Measurements from ENCODE around the gene TP53BP1. TPM values are rescaled to one million over a fixed set of nuclear protein-coding genes. Genes with fewer than 3 reads are reported as not detected.

Gene TP53BP1
- polyA plus RNA-seq, 1 donor from 2014 or later, result 98.7 TPM

DNA sequence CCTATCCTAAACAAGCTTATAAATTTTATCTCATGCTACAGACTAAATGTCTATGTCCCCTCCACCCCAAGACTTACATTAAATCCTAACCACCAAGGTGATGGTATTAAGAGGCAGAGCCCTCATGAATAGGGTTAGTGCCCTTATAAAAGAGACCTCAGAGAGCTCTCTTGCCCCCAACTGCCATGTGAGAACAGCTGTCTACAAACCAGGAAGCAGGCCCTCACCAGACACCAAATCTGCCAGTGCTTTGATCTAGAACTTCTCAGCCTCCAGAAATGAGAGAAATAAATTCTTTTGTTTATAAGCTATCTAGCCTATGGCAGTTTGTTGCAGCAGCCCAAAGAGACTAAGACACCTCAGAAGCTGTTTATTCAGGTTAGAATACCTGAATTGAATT, 58.5 kb downstream of the TP53BP1 start:
- no peak overlapping the region for H3K27ac ChIP-seq (ENCODE audit: low read length)
- TF ChIP-seq, protein P1, sequence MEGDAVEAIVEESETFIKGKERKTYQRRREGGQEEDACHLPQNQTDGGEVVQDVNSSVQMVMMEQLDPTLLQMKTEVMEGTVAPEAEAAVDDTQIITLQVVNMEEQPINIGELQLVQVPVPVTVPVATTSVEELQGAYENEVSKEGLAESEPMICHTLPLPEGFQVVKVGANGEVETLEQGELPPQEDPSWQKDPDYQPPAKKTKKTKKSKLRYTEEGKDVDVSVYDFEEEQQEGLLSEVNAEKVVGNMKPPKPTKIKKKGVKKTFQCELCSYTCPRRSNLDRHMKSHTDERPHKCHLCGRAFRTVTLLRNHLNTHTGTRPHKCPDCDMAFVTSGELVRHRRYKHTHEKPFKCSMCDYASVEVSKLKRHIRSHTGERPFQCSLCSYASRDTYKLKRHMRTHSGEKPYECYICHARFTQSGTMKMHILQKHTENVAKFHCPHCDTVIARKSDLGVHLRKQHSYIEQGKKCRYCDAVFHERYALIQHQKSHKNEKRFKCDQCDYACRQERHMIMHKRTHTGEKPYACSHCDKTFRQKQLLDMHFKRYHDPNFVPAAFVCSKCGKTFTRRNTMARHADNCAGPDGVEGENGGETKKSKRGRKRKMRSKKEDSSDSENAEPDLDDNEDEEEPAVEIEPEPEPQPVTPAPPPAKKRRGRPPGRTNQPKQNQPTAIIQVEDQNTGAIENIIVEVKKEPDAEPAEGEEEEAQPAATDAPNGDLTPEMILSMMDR (IDR thresholded peaks at IDR 0.05; ENCODE audit: poor library complexity, severe bottlenecking), result no peak
- no peak for TF ChIP-seq TAF1 (IDR thresholded peaks at IDR 0.05; ENCODE audit: low read depth)
- TF ChIP-seq MXI1 (conservative IDR thresholded peaks at IDR 0.05; ENCODE audit: poor library complexity, severe bottlenecking), result no peak
- no peak for TF ChIP-seq RAD21 (conservative IDR thresholded peaks at IDR 0.05)
- no peak for TF ChIP-seq POLR2AphosphoS5 (IDR thresholded peaks at IDR 0.05)
- TF ChIP-seq EP300 (conservative IDR thresholded peaks at IDR 0.05; ENCODE audit: poor library complexity, severe bottlenecking), result no peak
- no peak for TF ChIP-seq SMC3 (conservative IDR thresholded peaks at IDR 0.05; ENCODE audit: poor library complexity)
- TF ChIP-seq EZH2 (IDR thresholded peaks at IDR 0.05; ENCODE audit: borderline replicate concordance, insufficient read depth, low read length, poor library complexity, severe bottlenecking), result no peak
- TF ChIP-seq, protein P2, sequence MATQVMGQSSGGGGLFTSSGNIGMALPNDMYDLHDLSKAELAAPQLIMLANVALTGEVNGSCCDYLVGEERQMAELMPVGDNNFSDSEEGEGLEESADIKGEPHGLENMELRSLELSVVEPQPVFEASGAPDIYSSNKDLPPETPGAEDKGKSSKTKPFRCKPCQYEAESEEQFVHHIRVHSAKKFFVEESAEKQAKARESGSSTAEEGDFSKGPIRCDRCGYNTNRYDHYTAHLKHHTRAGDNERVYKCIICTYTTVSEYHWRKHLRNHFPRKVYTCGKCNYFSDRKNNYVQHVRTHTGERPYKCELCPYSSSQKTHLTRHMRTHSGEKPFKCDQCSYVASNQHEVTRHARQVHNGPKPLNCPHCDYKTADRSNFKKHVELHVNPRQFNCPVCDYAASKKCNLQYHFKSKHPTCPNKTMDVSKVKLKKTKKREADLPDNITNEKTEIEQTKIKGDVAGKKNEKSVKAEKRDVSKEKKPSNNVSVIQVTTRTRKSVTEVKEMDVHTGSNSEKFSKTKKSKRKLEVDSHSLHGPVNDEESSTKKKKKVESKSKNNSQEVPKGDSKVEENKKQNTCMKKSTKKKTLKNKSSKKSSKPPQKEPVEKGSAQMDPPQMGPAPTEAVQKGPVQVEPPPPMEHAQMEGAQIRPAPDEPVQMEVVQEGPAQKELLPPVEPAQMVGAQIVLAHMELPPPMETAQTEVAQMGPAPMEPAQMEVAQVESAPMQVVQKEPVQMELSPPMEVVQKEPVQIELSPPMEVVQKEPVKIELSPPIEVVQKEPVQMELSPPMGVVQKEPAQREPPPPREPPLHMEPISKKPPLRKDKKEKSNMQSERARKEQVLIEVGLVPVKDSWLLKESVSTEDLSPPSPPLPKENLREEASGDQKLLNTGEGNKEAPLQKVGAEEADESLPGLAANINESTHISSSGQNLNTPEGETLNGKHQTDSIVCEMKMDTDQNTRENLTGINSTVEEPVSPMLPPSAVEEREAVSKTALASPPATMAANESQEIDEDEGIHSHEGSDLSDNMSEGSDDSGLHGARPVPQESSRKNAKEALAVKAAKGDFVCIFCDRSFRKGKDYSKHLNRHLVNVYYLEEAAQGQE (IDR thresholded peaks at IDR 0.05; ENCODE audit: borderline replicate concordance), result no peak
- H3K4me2 ChIP-seq (ENCODE audit: low read length), result no peak overlapping the region
- H3K9me2 ChIP-seq (ENCODE audit: insufficient read depth, low read length), result no peaks in the 10 kb centered on the region
- H2AFZ ChIP-seq (ENCODE audit: low read depth, low read length), result no peak overlapping the region
- peaks cover 9% of the 10 kb centered on the region for H3K36me3 ChIP-seq (ENCODE audit: insufficient read depth, low read length)
- no peak overlapping the region for H3K4me3 ChIP-seq (ENCODE audit: low read length)
- no peaks in the 10 kb centered on the region for H3F3A ChIP-seq (ENCODE audit: insufficient read depth, low read length, poor library complexity, severe bottlenecking)
- no peaks in the 10 kb centered on the region for H3K79me2 ChIP-seq (replicated peaks; ENCODE audit: insufficient read depth, low read length)
- no peaks in the 10 kb centered on the region for H3K9me3 ChIP-seq (ENCODE audit: low read length)
- H3K27me3 ChIP-seq (ENCODE audit: insufficient read depth, low read depth, low read length), result no peaks in the 10 kb centered on the region
- no peak overlapping the region for H3K9ac ChIP-seq (ENCODE audit: low read length)
- H4K20me1 ChIP-seq (ENCODE audit: insufficient read depth), result no peaks in the 10 kb centered on the region

DNA sequence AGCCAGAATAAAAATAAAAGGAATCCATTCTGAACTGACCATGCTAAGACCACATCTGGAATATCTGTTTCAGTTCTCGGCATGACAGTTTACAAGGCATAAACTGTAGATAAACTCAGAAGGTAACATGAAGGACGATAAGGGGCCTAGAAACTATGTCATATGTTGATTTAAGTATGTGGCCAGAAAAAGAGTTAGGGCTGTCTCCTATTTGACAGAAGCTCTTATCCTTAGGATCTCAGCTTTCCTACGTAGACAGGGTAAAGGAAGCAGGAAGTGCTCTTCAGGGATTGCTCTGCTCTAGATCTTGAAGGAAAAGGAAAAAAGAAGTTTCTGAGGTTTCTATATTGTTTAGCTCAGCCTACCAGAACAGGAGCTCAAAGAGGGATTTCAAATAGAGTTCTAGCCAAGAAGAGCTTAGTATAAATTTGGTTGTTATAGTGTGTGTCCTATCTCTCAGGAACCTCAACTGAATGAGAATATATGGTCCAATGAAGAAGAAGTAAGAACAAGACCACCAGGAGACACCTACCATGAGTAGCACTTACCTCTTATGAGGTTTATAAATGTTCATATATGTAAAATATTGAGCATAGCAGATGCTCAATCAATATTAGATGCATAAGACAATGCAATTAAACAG, 59.2 kb downstream of the TP53BP1 start:
- Histone ChIP-seq H3F3A (ENCODE audit: insufficient read depth, low read length, poor library complexity, severe bottlenecking) (no peaks in the 10 kb centered on the region), H3K9ac (ENCODE audit: low read length) (no peak overlapping the region), H3K4me2 (ENCODE audit: low read length) (no peak overlapping the region), H3K9me2 (ENCODE audit: insufficient read depth, low read length) (no peaks in the 10 kb centered on the region), H2AFZ (ENCODE audit: low read depth, low read length) (no peak overlapping the region), H3K79me2 (replicated peaks; ENCODE audit: insufficient read depth, low read length) (no peaks in the 10 kb centered on the region), H3K4me3 (ENCODE audit: low read length) (no peak overlapping the region), H3K36me3 (ENCODE audit: insufficient read depth, low read length) (peaks cover 9% of the 10 kb centered on the region), H4K20me1 (ENCODE audit: insufficient read depth) (no peaks in the 10 kb centered on the region), H3K27ac (ENCODE audit: low read length) (no peak overlapping the region), H3K27me3 (ENCODE audit: insufficient read depth, low read depth, low read length) (no peaks in the 10 kb centered on the region), H3K9me3 (ENCODE audit: low read length) (no peaks in the 10 kb centered on the region)
- TF ChIP-seq MXI1 (conservative IDR thresholded peaks at IDR 0.05; ENCODE audit: poor library complexity, severe bottlenecking), result no peak
- no peak for TF ChIP-seq RAD21 (conservative IDR thresholded peaks at IDR 0.05)
- TF ChIP-seq POLR2AphosphoS5 (IDR thresholded peaks at IDR 0.05), result no peak
- TF ChIP-seq TAF1 (IDR thresholded peaks at IDR 0.05; ENCODE audit: low read depth), result no peak
- no peak for TF ChIP-seq EP300 (conservative IDR thresholded peaks at IDR 0.05; ENCODE audit: poor library complexity, severe bottlenecking)
- TF ChIP-seq, protein P1 (IDR thresholded peaks at IDR 0.05; ENCODE audit: poor library complexity, severe bottlenecking), result no peak
- no peak for TF ChIP-seq EZH2 (IDR thresholded peaks at IDR 0.05; ENCODE audit: borderline replicate concordance, insufficient read depth, low read length, poor library complexity, severe bottlenecking)
- TF ChIP-seq, protein P2 (IDR thresholded peaks at IDR 0.05; ENCODE audit: borderline replicate concordance), result no peak
- TF ChIP-seq SMC3 (conservative IDR thresholded peaks at IDR 0.05; ENCODE audit: poor library complexity), result no peak

Data from neural cell (in vitro differentiated cells).